GOT3 (cell line): Measurements from ENCODE around the gene FCRL2.
"Not testable (repeated sequence)": the region's sequence is repeated elsewhere in the genome, so short reads cannot be mapped to it uniquely, and the experiment has no call there.

ENCODE experiments used
- DNase-seq: peaks from one replicate; lab custom pipeline; 2025; ENCODE audit warnings: mixed read lengths; lab: John Stamatoyannopoulos, UW

FCRL2 gene

GRCh38 chr1:157753611-157754010 lies 23.3 kb downstream of the FCRL2 start:
- DNase-seq, result no peak

- no peak for DNase-seq
These were observed 25.6 kb downstream of the FCRL2 start for GRCh38 chr1:157751283-157751682.

GRCh38 chr1:157748262-157748817 lies 28.6 kb downstream of the FCRL2 start:
- DNase-seq, result no peak

- DNase-seq, result no peak
These were observed 37.6 kb downstream of the FCRL2 start for GRCh38 chr1:157739229-157739901.

GRCh38 chr1:157735991-157736390 lies 40.9 kb downstream of the FCRL2 start:
- not testable (repeated sequence) for DNase-seq

GRCh38 chr1:157734321-157734720 lies 42.6 kb downstream of the FCRL2 start:
- no peak for DNase-seq

GRCh38 chr1:157732755-157733154 lies 44.2 kb downstream of the FCRL2 start:
- no peak for DNase-seq

GRCh38 chr1:157725221-157725577 lies 51.7 kb downstream of the FCRL2 start:
- DNase-seq, result no peak

- no peak for DNase-seq
These were observed 52.3 kb downstream of the FCRL2 start for GRCh38 chr1:157724537-157725220.

- no peak for DNase-seq
These were observed 53.8 kb downstream of the FCRL2 start for GRCh38 chr1:157723157-157723556.

GRCh38 chr1:157721985-157722384 lies 54.9 kb downstream of the FCRL2 start:
- no peak for DNase-seq

- DNase-seq, result no peak
These were observed 61.2 kb downstream of the FCRL2 start for GRCh38 chr1:157715736-157716135.

- no peak for DNase-seq
These were observed 65.1 kb downstream of the FCRL2 start for GRCh38 chr1:157711802-157712201.

GRCh38 chr1:157704878-157705277 lies 72.1 kb downstream of the FCRL2 start:
- no peak for DNase-seq

GRCh38 chr1:157703981-157704380 lies 73.0 kb downstream of the FCRL2 start:
- DNase-seq, result no peak

GRCh38 chr1:157702308-157702825 lies 74.6 kb downstream of the FCRL2 start:
- DNase-seq, result no peak

- DNase-seq, result no peak
These were observed 76.2 kb downstream of the FCRL2 start, which contains the start of gene FCRL3 for GRCh38 chr1:157700732-157701131. FCRL3 (minus strand) TSS chr1:157700769; CDS start chr1:157700489, 280 bp downstream.

- no peak for DNase-seq
These were observed 76.6 kb downstream of the FCRL2 start for GRCh38 chr1:157700305-157700704.

GRCh38 chr1:157697781-157698569 lies 79.0 kb downstream of the FCRL2 start:
- DNase-seq, result no peak

- DNase-seq, result no peak
These were observed 79.8 kb downstream of the FCRL2 start for GRCh38 chr1:157696966-157697628.
